Osteocyte (in vitro differentiated cells): ENCODE data around the gene RGL3. TPM values are rescaled to one million over a fixed set of nuclear protein-coding genes. Genes with fewer than 3 reads are reported as not detected.

ENCODE experiments used
- DNase-seq: peaks from one replicate; pipeline ENCODE4 v3.0.0; 2021; ENCODE audit warnings: mixed read lengths; ENCODE audit not compliant: unreplicated experiment; ENCODE audit errors: extremely low spot score
- H3K27ac Mint-ChIP-seq: one replicate; pipeline ENCODE4 v1.8.0; 2021; ENCODE audit warnings: mild to moderate bottlenecking, mixed read lengths; ENCODE audit not compliant: unreplicated experiment
- H3K27me3 Mint-ChIP-seq: one replicate; pipeline ENCODE4 v1.8.0; 2021; ENCODE audit warnings: mixed read lengths; ENCODE audit not compliant: unreplicated experiment
- H3K36me3 Mint-ChIP-seq: one replicate; pipeline ENCODE4 v1.8.0; 2021; ENCODE audit warnings: mixed read lengths; ENCODE audit not compliant: unreplicated experiment
- H3K4me1 Mint-ChIP-seq: one replicate; pipeline ENCODE4 v1.8.0; 2021; ENCODE audit warnings: mixed read lengths; ENCODE audit not compliant: unreplicated experiment
- H3K4me3 Mint-ChIP-seq: one replicate; pipeline ENCODE4 v1.8.0; 2021; ENCODE audit warnings: mild to moderate bottlenecking, moderate library complexity, mixed read lengths; ENCODE audit not compliant: unreplicated experiment
- H3K9me3 Mint-ChIP-seq: one replicate; pipeline ENCODE4 v1.8.0; 2021; ENCODE audit warnings: mixed read lengths; ENCODE audit not compliant: unreplicated experiment
- CTCF ChIP-seq: fragments of 200-600 bp; sonication (generic); IDR thresholded peaks from 2 replicates; pipeline ENCODE4 v1.5.0; 2021; ENCODE audit warnings: antibody characterized with exemption, mild to moderate bottlenecking, moderate library complexity
- total RNA-seq: library from RNA; stranded (reverse); gene quantifications from 2 replicates; pipeline ENCODE4 v1.2.1, GENCODE V29; 2021

The RGL3 gene
- total RNA-seq, 1 donor from 2014 or later, result 1.9 TPM

DNA sequence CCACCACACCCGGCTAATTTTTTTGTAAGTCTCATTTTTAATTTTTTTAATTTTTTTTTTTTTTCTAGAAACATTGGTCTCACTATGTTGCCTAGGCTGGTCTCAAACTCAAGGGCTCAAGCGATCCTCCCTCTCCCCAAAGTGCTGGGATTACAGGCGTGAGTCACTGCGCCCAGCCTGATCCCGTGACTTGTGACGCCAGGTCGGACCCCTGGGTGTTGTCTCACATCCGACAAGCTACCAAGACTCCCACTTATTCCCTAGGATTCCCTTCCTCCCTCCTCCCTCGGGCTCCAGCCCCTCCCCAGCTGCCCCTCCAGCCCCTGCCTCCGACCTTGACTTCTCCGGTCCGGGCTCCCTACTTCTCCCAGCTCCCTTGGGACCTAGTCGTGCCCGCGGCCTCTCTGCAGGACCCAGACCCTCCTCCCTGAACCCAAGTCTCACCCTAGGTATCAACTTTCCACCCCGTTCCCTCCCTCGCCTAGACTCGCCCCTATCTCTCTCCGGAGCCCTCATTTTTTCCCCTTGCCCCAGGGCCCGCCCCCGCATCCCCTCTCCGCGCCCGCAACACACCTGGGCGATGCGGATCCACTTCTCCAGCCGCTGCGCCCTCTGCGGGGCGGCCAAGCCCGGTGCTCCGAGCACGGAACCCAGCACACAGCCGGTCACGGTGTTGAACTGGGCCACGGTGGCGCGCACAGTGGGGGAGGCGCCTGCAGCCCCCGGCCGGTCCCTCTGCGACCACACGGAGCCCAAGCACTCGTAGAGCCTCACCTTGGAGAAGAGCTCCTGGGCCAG, 13.1 kb downstream of the RGL3 start:
- Mint-ChIP-seq H3K9me3 (no peaks in the 10 kb centered on the region), H3K4me1 (peaks cover 2% of the 10 kb centered on the region), H3K27ac (no peak overlapping the region), H3K27me3 (peaks cover 4% of the 10 kb centered on the region), H3K4me3 (no peak overlapping the region), H3K36me3 (no peaks in the 10 kb centered on the region)
- peak; percentile 28 for TF ChIP-seq CTCF
- DNase-seq, result no peak

- no peak for DNase-seq
- TF ChIP-seq CTCF, result no peak
- no peak overlapping the region for H3K4me3 Mint-ChIP-seq
- no peak overlapping the region for H3K27ac Mint-ChIP-seq
- H3K27me3 Mint-ChIP-seq, result no peaks in the 10 kb centered on the region
- peaks cover 2% of the 10 kb centered on the region for H3K4me1 Mint-ChIP-seq
- H3K9me3 Mint-ChIP-seq, result no peaks in the 10 kb centered on the region
- no peaks in the 10 kb centered on the region for H3K36me3 Mint-ChIP-seq
Observed at GRCh38 chr19:11404588-11405222, 14.4 kb downstream of the RGL3 start.

DNA sequence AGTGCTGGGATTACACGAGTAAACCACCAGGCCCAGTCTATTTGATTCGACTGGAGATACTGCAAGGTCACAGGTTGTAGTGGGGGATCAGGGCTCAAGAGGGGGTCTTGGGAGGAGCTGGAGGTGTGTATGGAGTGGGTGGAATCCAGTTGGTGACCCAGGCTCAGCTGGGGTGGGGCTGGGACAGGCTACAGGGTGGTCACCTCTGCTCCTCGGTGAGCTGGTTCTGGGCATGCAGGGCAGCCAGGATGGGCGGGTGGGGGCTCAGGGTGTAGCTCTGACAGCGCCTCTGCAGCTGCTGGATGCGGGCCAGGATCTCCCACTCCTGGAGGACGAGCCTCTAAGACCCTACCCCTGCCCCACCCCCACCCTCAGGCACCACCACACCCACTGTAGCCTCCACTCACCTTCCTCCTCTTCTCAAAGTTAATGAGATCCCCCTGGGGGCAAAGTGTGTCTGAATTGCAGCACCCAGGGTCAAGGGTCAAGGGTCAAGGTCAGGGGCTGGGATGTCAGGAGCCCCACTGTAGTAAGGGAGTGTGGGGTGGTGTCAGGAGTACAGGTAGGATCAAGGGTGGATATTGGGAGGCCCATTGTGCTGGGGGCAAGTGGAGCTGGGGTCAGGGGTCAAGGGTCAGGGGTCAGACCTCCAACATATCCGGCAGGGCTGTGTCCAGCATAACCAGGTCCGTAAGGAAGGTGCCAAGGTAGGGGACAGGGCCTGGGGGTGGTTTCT, 17.1 kb downstream of the RGL3 start:
- Mint-ChIP-seq H3K9me3 (no peaks in the 10 kb centered on the region), H3K27me3 (peaks cover under 1% of the 10 kb centered on the region), H3K27ac (no peak overlapping the region), H3K4me1 (peaks cover 2% of the 10 kb centered on the region), H3K36me3 (no peaks in the 10 kb centered on the region), H3K4me3 (no peak overlapping the region)
- no peak for DNase-seq
- TF ChIP-seq CTCF, result no peak

- TF ChIP-seq CTCF, result no peak
- Mint-ChIP-seq H3K4me1 (peaks cover 2% of the 10 kb centered on the region), H3K36me3 (no peaks in the 10 kb centered on the region), H3K27me3 (peaks cover 4% of the 10 kb centered on the region), H3K9me3 (no peaks in the 10 kb centered on the region), H3K4me3 (no peak overlapping the region), H3K27ac (no peak overlapping the region)
- DNase-seq, result no peak
Observed at GRCh38 chr19:11400798-11401197, 18.3 kb downstream of the RGL3 start.

GRCh38 chr19:11399667-11400066, 19.4 kb downstream of the RGL3 start:
- no peak overlapping the region for H3K27ac Mint-ChIP-seq
- no peaks in the 10 kb centered on the region for H3K36me3 Mint-ChIP-seq
- peaks cover 10% of the 10 kb centered on the region for H3K27me3 Mint-ChIP-seq
- no peak for TF ChIP-seq CTCF
- no peaks in the 10 kb centered on the region for H3K9me3 Mint-ChIP-seq
- peaks cover under 1% of the 10 kb centered on the region for H3K4me1 Mint-ChIP-seq
- no peak for DNase-seq
- H3K4me3 Mint-ChIP-seq, result no peak overlapping the region
